HG03064 (cell line): ENCODE data around the gene F8.

Source experiments
- ATAC-seq: cut with Tn5 transposase; IDR thresholded peaks from one replicate; pipeline ENCODE4 v1.9.1; 2021; ENCODE audit warnings: low read depth; ENCODE audit not compliant: unreplicated experiment

F8 gene

GRCh38 chrX:155022585-155022984 lies at the start of gene F8:
Gene F8 (minus strand): TSS chrX:155022723. CDS start chrX:155022552, 171 bp downstream.
- ATAC-seq: no peak

GRCh38 chrX:155071694-155072280 lies 49.3 kb upstream of the F8 start:
- ATAC-seq: no peak

GRCh38 chrX:155070975-155071693 lies 48.6 kb upstream of the F8 start, which contains the start of the genes BRCC3, CMC4 and MTCP1:
Gene BRCC3 (plus strand): TSS chrX:155071508. CDS start chrX:155071528, 20 bp downstream.
Gene CMC4 (minus strand): TSS chrX:155071136. CDS start chrX:155064023, 7,113 bp downstream.
Gene MTCP1 (minus strand): TSS chrX:155071136. CDS start chrX:155066010, 5,126 bp downstream.
- ATAC-seq: peak; percentile 87

GRCh38 chrX:155070663-155070974 lies 48.1 kb upstream of the F8 start:
- peak; percentile 18 for ATAC-seq

GRCh38 chrX:155070038-155070437 lies 47.5 kb upstream of the F8 start:
- no peak for ATAC-seq

- ATAC-seq: no peak
Measured at GRCh38 chrX:155069414-155069813, 46.9 kb upstream of the F8 start.

- no peak for ATAC-seq
Measured at GRCh38 chrX:155068165-155068564, 45.6 kb upstream of the F8 start.

- ATAC-seq: no peak
Measured at GRCh38 chrX:155065035-155065734, 42.7 kb upstream of the F8 start.

- no peak for ATAC-seq
Measured at GRCh38 chrX:155061760-155062159, 39.2 kb upstream of the F8 start.

GRCh38 chrX:155056877-155057792 lies 34.6 kb upstream of the F8 start:
- no peak for ATAC-seq

- ATAC-seq: no peak
Measured at GRCh38 chrX:155056471-155056870, 33.9 kb upstream of the F8 start.

GRCh38 chrX:155055494-155055893 lies 33.0 kb upstream of the F8 start:
- ATAC-seq: no peak

GRCh38 chrX:155054255-155054654 lies 31.7 kb upstream of the F8 start:
- no peak for ATAC-seq

- ATAC-seq: no peak
Measured at GRCh38 chrX:155053656-155054055, 31.1 kb upstream of the F8 start.

GRCh38 chrX:155052738-155053498 lies 30.4 kb upstream of the F8 start:
- ATAC-seq: no peak

GRCh38 chrX:155048977-155049619 lies 26.6 kb upstream of the F8 start:
- ATAC-seq: no peak

- ATAC-seq: no peak
Measured at GRCh38 chrX:155046811-155047528, 24.4 kb upstream of the F8 start.

GRCh38 chrX:155046129-155046810 lies 23.7 kb upstream of the F8 start:
- no peak for ATAC-seq
